HEK293T (cell line): ENCODE measurements around the gene WIPF3.

ENCODE experiments used
- ELF4 ChIP-seq: fragments of 450-650 bp; IDR thresholded peaks from 2 replicates; pipeline ENCODE4 v1.6.1; 2017; ENCODE audit warnings: antibody characterized with exemption
- FOXM1 ChIP-seq: fragments of 450-650 bp; IDR thresholded peaks from 2 replicates; pipeline ENCODE4 v1.6.1; 2017; ENCODE audit warnings: mild to moderate bottlenecking, borderline replicate concordance
- NFRKB ChIP-seq: fragments of 450-650 bp; IDR thresholded peaks from 2 replicates; pipeline ENCODE4 v1.6.1; 2016; ENCODE audit warnings: mild to moderate bottlenecking, moderate library complexity
- SP1 ChIP-seq: fragments of 450-650 bp; IDR thresholded peaks from 2 replicates; pipeline ENCODE4 v1.6.1; 2017
- SUZ12 ChIP-seq: fragments of 450-650 bp; IDR thresholded peaks from 2 replicates; pipeline ENCODE4 v1.6.1; 2016; ENCODE audit warnings: mild to moderate bottlenecking
- TARDBP ChIP-seq: fragments of 450-650 bp; IDR thresholded peaks from 2 replicates; pipeline ENCODE4 v1.6.1; 2016
- ZNF384 ChIP-seq: fragments of 450-650 bp; IDR thresholded peaks from 2 replicates; pipeline ENCODE4 v1.6.1; 2016
- TF ChIP-seq, protein P1 (sequence below): fragments of 450-650 bp; IDR thresholded peaks from 2 replicates; pipeline ENCODE4 v1.6.1; 2016

DNA sequence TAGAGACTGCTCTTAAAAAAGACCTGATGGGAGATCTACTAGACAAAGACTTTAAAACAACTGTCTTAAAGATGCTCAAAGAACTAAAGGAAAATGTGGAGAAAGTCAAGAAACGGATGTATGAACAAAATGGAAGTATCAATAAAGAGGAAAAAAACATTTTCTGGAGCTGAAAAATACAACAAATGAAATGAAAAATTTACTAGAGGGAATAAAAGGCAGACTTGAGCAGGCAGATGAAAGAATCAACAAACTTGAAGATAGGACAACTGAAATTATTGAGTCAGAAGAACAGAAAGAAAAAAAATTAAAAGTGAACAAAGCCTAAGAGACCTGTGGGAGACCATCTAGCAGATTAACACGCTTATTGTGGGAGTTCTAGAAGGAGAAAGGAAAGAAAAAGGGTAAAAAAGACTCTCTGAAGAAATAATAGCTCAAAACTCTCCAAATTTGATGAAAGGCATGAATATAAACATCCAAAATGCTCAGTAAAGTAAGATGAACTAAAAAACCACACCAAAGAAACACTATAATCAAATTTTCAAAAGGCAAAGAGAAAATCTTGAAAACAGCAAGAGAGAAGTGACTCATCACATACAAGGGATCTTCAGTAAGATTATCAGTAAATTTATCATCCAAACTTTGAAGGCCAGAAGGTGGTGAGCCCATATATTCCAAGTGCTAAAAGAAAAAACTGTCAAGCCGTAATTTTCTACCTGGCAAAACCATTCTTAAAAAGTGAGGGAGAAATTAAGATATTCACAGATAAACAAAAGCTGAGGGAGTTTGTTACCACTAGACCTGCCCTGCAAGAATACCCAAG is 100.1 kb downstream of the WIPF3 start:
- TF ChIP-seq ELF4, result no peak
- no peak for TF ChIP-seq FOXM1
- no peak for TF ChIP-seq SP1
- no peak for TF ChIP-seq TARDBP
- no peak for TF ChIP-seq SUZ12
- TF ChIP-seq, protein P1, sequence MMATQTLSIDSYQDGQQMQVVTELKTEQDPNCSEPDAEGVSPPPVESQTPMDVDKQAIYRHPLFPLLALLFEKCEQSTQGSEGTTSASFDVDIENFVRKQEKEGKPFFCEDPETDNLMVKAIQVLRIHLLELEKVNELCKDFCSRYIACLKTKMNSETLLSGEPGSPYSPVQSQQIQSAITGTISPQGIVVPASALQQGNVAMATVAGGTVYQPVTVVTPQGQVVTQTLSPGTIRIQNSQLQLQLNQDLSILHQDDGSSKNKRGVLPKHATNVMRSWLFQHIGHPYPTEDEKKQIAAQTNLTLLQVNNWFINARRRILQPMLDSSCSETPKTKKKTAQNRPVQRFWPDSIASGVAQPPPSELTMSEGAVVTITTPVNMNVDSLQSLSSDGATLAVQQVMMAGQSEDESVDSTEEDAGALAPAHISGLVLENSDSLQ, result no peak
- no peak for TF ChIP-seq NFRKB
- TF ChIP-seq ZNF384, result no peak
